ENCODE data around the gene POLE. TPM values are rescaled to one million over a fixed set of nuclear protein-coding genes. Genes with fewer than 3 reads are reported as not detected.

Gene POLE
- total and polyA plus RNA-seq, 2 of the 4 experiments (the other 2 are of a cell fraction): 17.2 to 20.7 TPM

GRCh38 chr12:132577191-132577920 lies 109.8 kb downstream of the POLE start:
- H2AFZ ChIP-seq (replicated peaks; ENCODE audit: low read length, poor library complexity): no peak overlapping the region
- intact Hi-C loops (cut with micrococcal nuclease) (no loop called here), in situ Hi-C loops (cut with MboI; ENCODE audit: low sequenced_read_pairs) (no loop called here), dilution Hi-C loops (cut with HindIII; ENCODE audit: low sequenced_read_pairs, unreplicated experiment) (no loop called here)
- no TSS peak for BruUV-seq (replicated peaks)
- DNase-seq (no peak), ATAC-seq (ENCODE audit: low read depth) (no peak)
- no peaks in the 10 kb centered on the region for H3K9me1 ChIP-seq (ENCODE audit: insufficient read depth, low read length)
- no peak overlapping the region for H3K18ac ChIP-seq (ENCODE audit: low read depth, low read length)
- peaks cover 37% of the 10 kb centered on the region for H3K36me3 ChIP-seq (ENCODE audit: control insufficient read depth, insufficient read depth, low read length)
- H3K4me2 ChIP-seq (ENCODE audit: low read depth, low read length): no peak overlapping the region
- TF ChIP-seq RAD21 (IDR thresholded peaks at IDR 0.05; ENCODE audit: low read length) (no peak), MAZ (IDR thresholded peaks at IDR 0.05; ENCODE audit: borderline replicate concordance, low read depth, low read length) (no peak), BHLHE40 (IDR thresholded peaks at IDR 0.05; ENCODE audit: low read depth, low read length) (no peak), NFE2L2 (IDR thresholded peaks at IDR 0.05; ENCODE audit: low read depth, low read length) (no peak), RFX5 (IDR thresholded peaks at IDR 0.05; ENCODE audit: low read depth, low read length) (no peak), RCOR1 (IDR thresholded peaks at IDR 0.05; ENCODE audit: insufficient replicate concordance, low read length) (no peak), SMC3 (IDR thresholded peaks at IDR 0.05; ENCODE audit: low read depth, low read length) (no peak), CEBPB (IDR thresholded peaks at IDR 0.05; ENCODE audit: low read depth, low read length) (no peak)
- TF ChIP-seq, protein P1, sequence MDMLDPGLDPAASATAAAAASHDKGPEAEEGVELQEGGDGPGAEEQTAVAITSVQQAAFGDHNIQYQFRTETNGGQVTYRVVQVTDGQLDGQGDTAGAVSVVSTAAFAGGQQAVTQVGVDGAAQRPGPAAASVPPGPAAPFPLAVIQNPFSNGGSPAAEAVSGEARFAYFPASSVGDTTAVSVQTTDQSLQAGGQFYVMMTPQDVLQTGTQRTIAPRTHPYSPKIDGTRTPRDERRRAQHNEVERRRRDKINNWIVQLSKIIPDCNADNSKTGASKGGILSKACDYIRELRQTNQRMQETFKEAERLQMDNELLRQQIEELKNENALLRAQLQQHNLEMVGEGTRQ (IDR thresholded peaks at IDR 0.05; ENCODE audit: low read depth, low read length): no peak
- H3K27me3 ChIP-seq (ENCODE audit: control insufficient read depth, insufficient read depth, low read length): no peaks in the 10 kb centered on the region
- H3K4me1 ChIP-seq (ENCODE audit: control insufficient read depth, insufficient read depth, low read length): no peaks in the 10 kb centered on the region
- H4K20me1 ChIP-seq (ENCODE audit: insufficient read depth, low read length): no peaks in the 10 kb centered on the region; the same call in 1 of the 2 replicates
- H2BK20ac ChIP-seq (ENCODE audit: low read depth, low read length): no peak overlapping the region
- no peak overlapping the region for H2AK5ac ChIP-seq (ENCODE audit: low read depth, low read length)
- H3K23ac ChIP-seq (ENCODE audit: low read depth, low read length): no peak overlapping the region
- no peak overlapping the region for H3K27ac ChIP-seq (ENCODE audit: insufficient read depth, low read length)
- H3K9me3 ChIP-seq (ENCODE audit: control insufficient read depth, insufficient read depth, low read length): no peaks in the 10 kb centered on the region
- POLR2A ChIA-PET (ENCODE audit: unreplicated experiment): no interaction called here
- no peak overlapping the region for H2BK120ac ChIP-seq (ENCODE audit: low read depth, low read length)
- no peak overlapping the region for H2BK5ac ChIP-seq (ENCODE audit: low read depth, low read length, poor library complexity, severe bottlenecking)
- H3K56ac ChIP-seq (ENCODE audit: extremely low read depth, insufficient read depth, low read length): no peak overlapping the region
- H3K14ac ChIP-seq (replicated peaks; ENCODE audit: low read depth, low read length): no peak overlapping the region
- no peak overlapping the region for H4K5ac ChIP-seq (ENCODE audit: low read depth, low read length)
- no peak overlapping the region for H3K9ac ChIP-seq (ENCODE audit: low read depth, low read length)
- 84% methylated on average over 8 of the region's 22 CpGs; no CpG with 5 or more reads in 1 of the 2 experiments for WGBS, 2 experiments (ENCODE audit: extremely low coverage in 2 of 2, insufficient read length in 1 of 2)
- CTCF ChIA-PET: no interaction called here
- H4K8ac ChIP-seq (ENCODE audit: low read depth in 2 of 2, low read length in 2 of 2): no peak overlapping the region
- H2AK9ac ChIP-seq (replicated peaks; ENCODE audit: low read depth, low read length, poor library complexity): no peak overlapping the region
- H3K4ac ChIP-seq (ENCODE audit: low read depth, low read length): no peak overlapping the region
- H3K79me1 ChIP-seq (ENCODE audit: low read depth in 1 of 2, low read length in 2 of 2): no peaks in the 10 kb centered on the region
- no peak overlapping the region for H3K4me3 ChIP-seq (ENCODE audit: insufficient read depth, low read depth, low read length)
- H2BK15ac ChIP-seq (ENCODE audit: low read depth, low read length): no peak overlapping the region
- H4K91ac ChIP-seq (ENCODE audit: insufficient read depth, low read depth, low read length): no peak overlapping the region

Measured in IMR-90 (cell line).